Peyer's patch (tissue), 4 donors: ENCODE measurements around the gene UBQLN1. TPM values are rescaled to one million over a fixed set of nuclear protein-coding genes. Genes with fewer than 3 reads are reported as not detected.

ENCODE experiments used
- DNase-seq, 3 donors: peaks; one replicate each; pipeline ENCODE4 v3.0.0-alpha.2; 2017 to 2019
- H3K27ac ChIP-seq, 4 donors: fragments of 200-600 bp; sonication (generic); one replicate each; pipeline ENCODE4 v1.5.1; 2016 to 2019
- H3K27me3 ChIP-seq, 2 donors: fragments of 200-600 bp; sonication (generic); one replicate each; pipeline ENCODE4 v1.5.1; 2019
- H3K36me3 ChIP-seq, 3 donors: fragments of 200-600 bp; sonication (generic); one replicate each; pipeline ENCODE4 v1.5.1; 2016 to 2019
- H3K4me1 ChIP-seq, 4 donors: fragments of 200-600 bp; sonication (generic); one replicate each; pipeline ENCODE4 v1.5.1; 2016 to 2019
- H3K4me3 ChIP-seq, 4 donors: fragments of 200-600 bp; sonication (generic); 1 replicate in 3 of 4; 2 replicates in 1 of 4; pipeline ENCODE4 v1.5.1; 2016 to 2019; ENCODE audit warnings: mild to moderate bottlenecking in 1 of 4
- H3K9me3 ChIP-seq, 4 donors: fragments of 200-600 bp; sonication (generic); one replicate each; pipeline ENCODE4 v1.5.1; 2016 to 2019; ENCODE audit warnings: mild to moderate bottlenecking in 1 of 4
- CTCF ChIP-seq, 6 experiments: fragments of 450-650 bp in 4 of 6; fragments of 200-600 bp in 2 of 6; sonication (generic) in 1 of 6; IDR thresholded peaks; one replicate each; pipeline ENCODE4 v1.5.1; 2017 to 2019; ENCODE audit warnings: antibody characterized with exemption in 6 of 6, mild to moderate bottlenecking in 3 of 6, moderate library complexity in 1 of 6
- POLR2A ChIP-seq, 2 donors: fragments of 450-650 bp; IDR thresholded peaks; one replicate each; pipeline ENCODE4 v1.5.1; 2017; ENCODE audit warnings: antibody characterized with exemption in 2 of 2, mild to moderate bottlenecking in 2 of 2, moderate library complexity in 2 of 2
- total RNA-seq, 4 donors: library from RNA; depleted of rRNA; stranded (reverse); fragments of >200 nt; gene quantifications; one replicate each; pipeline ENCODE4 v1.1.0, GENCODE V29; 2016

Gene UBQLN1
- total RNA-seq, 4 donors from 2014 or later: 65.3 to 117 (median 94.9) TPM

GRCh38 chr9:83701286-83701685 lies 6.5 kb downstream of the UBQLN1 start:
- H3K4me3 ChIP-seq: no peak overlapping the region
- peaks cover 0 to 28% (median 9%) of the 10 kb centered on the region in 4 donors for H3K4me1 ChIP-seq
- H3K27ac ChIP-seq: no peak overlapping the region

GRCh38 chr9:83699615-83700014 lies 8.1 kb downstream of the UBQLN1 start:
- H3K4me3 ChIP-seq: no peak overlapping the region
- TF ChIP-seq CTCF (IDR thresholded peaks at IDR 0.05): no peak
- no peak for TF ChIP-seq POLR2A (IDR thresholded peaks at IDR 0.05)
- no peaks in the 10 kb centered on the region for H3K36me3 ChIP-seq
- no peaks in the 10 kb centered on the region for H3K9me3 ChIP-seq
- H3K27me3 ChIP-seq: no peaks in the 10 kb centered on the region
- no peak for DNase-seq
- H3K4me1 ChIP-seq: peaks cover 0 to 14% (median 7%) of the 10 kb centered on the region in 4 donors
- H3K27ac ChIP-seq: no peak overlapping the region

More at GRCh38 chr9:83701286-83701685, 6.5 kb downstream of the UBQLN1 start:
- no peaks in the 10 kb centered on the region for H3K27me3 ChIP-seq
- no peaks in the 10 kb centered on the region for H3K9me3 ChIP-seq
- TF ChIP-seq POLR2A (IDR thresholded peaks at IDR 0.05) (no peak), CTCF (IDR thresholded peaks at IDR 0.05) (no peak)
- no peaks in the 10 kb centered on the region for H3K36me3 ChIP-seq
- no peak for DNase-seq

- no peak overlapping the region for H3K4me3 ChIP-seq
- H3K9me3 ChIP-seq: no peaks in the 10 kb centered on the region
- no peak overlapping the region for H3K27ac ChIP-seq
- H3K27me3 ChIP-seq: no peaks in the 10 kb centered on the region
- TF ChIP-seq CTCF (IDR thresholded peaks at IDR 0.05) (no peak), POLR2A (IDR thresholded peaks at IDR 0.05) (no peak)
- no peak for DNase-seq
- H3K4me1 ChIP-seq: peaks cover 0 to 14% (median 7%) of the 10 kb centered on the region in 4 donors
- no peaks in the 10 kb centered on the region for H3K36me3 ChIP-seq
Observed at GRCh38 chr9:83698976-83699585, 8.7 kb downstream of the UBQLN1 start.

- TF ChIP-seq CTCF (IDR thresholded peaks at IDR 0.05): no peak
- no peak for TF ChIP-seq POLR2A (IDR thresholded peaks at IDR 0.05)
- no peak for DNase-seq
- Histone ChIP-seq H3K27ac (no peak overlapping the region), H3K4me1 (peaks cover 0 to 11% (median 0%) of the 10 kb centered on the region in 4 donors), H3K36me3 (no peaks in the 10 kb centered on the region), H3K9me3 (no peaks in the 10 kb centered on the region), H3K27me3 (no peaks in the 10 kb centered on the region), H3K4me3 (no peak overlapping the region)
Observed at GRCh38 chr9:83691492-83691891, 16.3 kb downstream of the UBQLN1 start.

GRCh38 chr9:83688921-83689320 lies 18.8 kb downstream of the UBQLN1 start:
- Histone ChIP-seq H3K9me3 (no peaks in the 10 kb centered on the region), H3K4me3 (no peak overlapping the region), H3K27me3 (no peaks in the 10 kb centered on the region), H3K27ac (no peak overlapping the region), H3K36me3 (no peaks in the 10 kb centered on the region), H3K4me1 (peaks cover 0 to 11% (median 0%) of the 10 kb centered on the region in 4 donors)
- DNase-seq: no peak
- TF ChIP-seq CTCF (IDR thresholded peaks at IDR 0.05) (no peak), POLR2A (IDR thresholded peaks at IDR 0.05) (no peak)
